ENCODE results near the gene MCCC2.
A peak's percentile ranks its signal among the peaks of the same experiment; 100 is the strongest.
"Not testable (repeated sequence)": the region's sequence is repeated elsewhere in the genome, so short reads cannot be mapped to it uniquely, and the experiment has no call there.

Gene MCCC2

DNA sequence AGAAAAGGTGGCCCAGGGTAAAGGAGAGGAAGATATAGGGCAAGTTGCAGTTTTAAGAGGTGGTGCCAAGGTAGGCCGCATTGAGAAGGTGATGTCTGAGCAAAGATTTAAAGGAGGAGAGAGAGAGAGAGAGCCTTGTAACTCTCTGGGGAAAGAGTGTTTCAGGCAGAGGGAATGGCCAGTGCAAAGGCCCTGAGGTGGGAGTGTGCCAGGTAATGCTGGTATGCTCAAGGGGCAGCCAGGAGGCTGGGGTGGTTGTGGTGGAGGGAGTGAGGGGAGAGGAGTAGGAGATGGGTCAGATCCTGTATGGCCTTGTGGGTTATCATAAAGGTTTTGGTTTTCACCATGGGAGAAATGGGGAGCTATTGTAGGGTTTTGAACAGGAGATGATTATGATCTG is 9.9 kb downstream of the MCCC2 start:
- FAIRE-seq = no peak
- no peak for DNase-seq (ENCODE audit: low spot score)

DNA sequence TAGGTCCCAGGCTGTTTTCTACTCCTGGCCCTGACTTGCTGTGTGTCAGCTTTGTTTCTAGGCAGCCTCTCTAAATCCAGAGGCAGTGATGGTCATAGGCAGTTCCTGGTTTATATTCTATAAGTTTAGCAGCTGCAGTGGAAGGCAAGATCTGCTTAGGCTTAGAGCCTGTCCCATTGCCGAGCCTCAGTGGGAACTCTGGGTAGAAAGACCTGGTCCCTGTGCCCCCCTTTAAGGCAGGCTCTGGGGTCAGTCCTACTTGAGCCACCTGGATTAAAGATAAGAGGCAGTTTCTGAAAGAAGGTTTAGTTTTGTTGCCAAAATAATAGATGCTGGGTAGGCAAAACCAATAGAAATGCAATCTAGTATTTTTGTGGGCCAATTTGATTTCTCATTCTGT is 13.6 kb downstream of the MCCC2 start:
- no peak for DNase-seq (ENCODE audit: low spot score)
- FAIRE-seq = no peak

DNA sequence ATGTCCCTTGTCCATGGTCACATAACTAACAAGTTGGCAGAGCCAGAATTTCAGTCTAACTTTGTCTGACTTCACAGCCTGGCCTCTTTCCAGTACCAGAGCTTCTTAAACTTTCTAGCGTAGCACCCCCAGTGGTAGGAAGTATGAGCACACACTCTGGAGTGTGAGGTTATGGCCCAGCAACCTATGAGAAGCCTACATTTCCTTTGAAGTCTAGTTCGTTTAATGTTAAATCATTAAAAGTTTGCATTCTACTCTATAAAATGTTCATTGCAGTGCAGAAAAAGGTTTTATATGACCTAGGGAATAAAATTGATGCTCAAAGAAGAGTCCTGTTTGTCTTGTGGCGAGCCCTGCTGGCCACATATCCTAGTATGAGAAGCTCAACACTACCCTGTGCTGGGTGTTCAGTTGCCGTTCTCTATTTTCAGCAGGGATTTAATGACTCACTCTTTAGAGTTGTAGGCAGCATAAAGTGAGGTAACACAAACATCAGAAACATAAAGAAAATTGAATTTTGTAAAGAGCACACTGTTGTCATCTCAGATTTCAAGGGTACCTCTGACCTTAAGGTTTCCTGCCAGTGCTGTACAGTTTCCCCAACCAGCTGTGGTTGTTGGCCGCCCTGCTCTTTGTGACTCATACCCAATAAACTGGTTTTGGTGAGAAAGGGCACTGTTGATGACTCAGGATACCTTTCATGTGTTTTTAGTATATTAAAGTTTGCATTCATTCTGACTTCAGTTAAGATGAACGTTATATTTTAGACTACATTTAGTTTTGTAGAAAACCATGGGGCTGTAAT is 14.3 kb downstream of the MCCC2 start:
- DNase-seq (ENCODE audit: low spot score) = peak; percentile 62
- peak; percentile 73 for FAIRE-seq

DNA sequence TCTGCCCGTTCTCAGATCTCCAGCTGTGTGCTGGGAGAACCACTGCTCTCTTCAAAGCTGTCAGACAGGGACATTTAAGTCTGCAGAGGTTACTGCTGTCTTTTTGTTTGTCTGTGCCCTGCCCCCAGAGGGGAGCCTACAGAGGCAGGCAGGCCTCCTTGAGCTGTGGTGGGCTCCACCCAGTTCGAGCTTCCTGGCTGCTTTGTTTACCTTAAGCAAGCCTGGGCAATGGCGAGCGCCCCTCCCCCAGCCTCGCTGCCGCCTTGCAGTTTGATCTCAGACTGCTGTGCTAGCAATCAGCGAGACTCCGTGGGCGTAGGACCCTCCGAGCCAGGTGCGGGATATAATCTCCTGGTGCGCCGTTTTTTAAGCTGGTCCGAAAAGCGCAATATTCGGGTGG is 22.8 kb downstream of the MCCC2 start:
- not testable (repeated sequence) for FAIRE-seq; DNase-seq (ENCODE audit: low spot score)

DNA sequence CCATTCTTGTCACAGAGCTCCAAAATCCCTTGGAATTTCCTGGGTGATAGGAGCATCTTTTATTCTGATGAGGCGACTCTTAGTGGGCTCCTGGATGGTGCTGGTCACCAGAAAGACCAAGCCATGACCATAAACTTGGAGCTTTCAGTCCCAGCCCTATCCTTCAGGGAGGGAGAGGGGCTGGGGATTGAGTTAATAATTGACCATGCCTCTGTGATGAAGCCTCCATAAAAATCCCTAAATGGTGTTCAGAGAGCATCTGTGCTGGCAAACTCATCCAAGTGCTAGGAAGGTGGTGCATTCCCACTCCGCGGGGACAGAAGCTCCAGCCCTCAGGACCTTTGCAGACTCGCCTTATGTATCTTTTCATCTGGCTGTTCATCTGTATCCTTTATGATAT is 28.7 kb downstream of the MCCC2 start:
- no peak for FAIRE-seq
- no peak for DNase-seq (ENCODE audit: low spot score)

DNA sequence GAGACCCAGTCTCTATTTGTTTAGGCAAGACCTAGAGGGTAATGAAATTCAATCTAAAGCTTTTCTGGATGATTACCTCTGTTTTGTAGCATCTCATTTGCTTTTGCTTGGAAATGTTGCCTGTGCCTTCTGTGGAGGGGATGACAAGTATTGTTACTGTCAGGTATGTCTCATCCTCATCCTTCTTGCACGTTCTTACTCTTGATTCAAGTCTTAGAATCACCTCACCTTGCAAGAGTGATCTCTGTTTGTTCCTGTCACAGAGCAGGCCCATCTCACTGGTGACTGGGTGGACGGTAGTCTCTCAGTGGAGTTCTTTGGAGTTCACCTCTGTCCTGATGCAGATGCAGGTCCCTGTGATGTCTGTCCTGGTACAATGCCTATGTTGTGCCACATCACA is 33.5 kb downstream of the MCCC2 start:
- DNase-seq (ENCODE audit: low spot score) (no peak), FAIRE-seq (no peak)

DNA sequence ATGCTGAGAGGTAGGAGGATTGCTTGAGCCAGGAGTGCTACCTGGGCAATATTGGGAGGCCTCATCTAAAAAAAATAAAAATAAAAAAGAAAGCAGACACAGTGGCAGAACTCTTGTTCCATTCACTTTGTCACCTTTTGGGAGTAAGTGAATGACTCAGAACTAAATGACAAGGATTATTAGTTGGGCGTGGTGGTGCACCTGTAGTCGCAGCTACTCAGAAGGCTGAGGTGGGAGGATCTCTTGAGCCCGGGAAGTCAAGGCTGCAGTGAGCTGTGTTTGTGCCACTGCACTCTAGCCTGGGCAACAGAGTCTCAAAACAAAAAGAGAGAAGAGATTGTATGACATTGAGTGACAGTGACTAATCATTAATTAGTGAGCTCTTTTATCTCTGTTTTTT is 34.1 kb downstream of the MCCC2 start:
- no peak for DNase-seq (ENCODE audit: low spot score)
- no peak for FAIRE-seq

DNA sequence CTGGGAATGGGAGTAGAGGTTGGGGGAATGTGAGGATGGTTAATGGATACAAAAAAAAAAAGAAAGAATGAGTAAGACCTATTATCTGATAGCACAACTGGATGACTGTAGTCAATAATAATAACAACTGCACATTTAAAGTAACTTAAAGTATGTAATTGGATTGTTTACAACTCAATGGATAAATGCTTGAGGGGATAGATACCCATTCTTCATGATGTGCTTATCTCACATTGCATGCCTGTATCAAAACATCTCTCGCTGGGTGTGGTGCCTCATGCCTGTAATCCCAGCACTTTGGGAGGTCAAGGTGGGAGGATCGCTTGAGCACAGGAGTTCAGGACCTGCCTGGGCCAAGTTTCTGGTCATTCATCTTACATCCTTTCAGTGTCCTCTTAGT is 34.6 kb downstream of the MCCC2 start:
- DNase-seq (ENCODE audit: low spot score) = no peak
- FAIRE-seq = no peak

DNA sequence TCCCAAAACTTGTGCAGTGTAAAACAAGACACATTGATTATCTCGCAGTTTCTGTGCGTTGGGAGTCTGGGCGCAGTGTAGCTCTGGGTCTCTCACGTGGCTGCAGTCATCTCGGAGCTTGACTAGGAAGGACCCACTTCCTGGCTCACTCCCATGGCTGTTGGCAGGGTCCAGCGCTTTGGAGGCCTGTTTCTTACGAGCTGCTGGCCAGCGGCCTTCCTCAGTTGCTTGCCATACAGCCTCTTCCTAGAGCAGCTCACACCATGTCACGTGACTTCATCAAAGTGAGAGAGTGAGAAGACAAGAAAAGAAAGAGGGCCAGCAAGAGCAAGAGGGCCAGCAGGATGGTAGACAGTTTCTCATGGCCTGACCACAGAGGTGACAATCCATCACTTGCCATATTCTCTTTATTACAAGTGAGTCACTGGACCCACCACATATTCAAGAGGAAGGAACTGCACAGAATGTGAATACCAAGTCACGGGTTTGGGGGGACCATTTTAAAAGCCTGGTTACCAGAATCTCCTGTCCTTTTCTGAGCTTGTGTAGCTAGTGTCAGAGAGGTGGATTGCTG is 36.2 kb downstream of the MCCC2 start:
- DNase-seq (ENCODE audit: low spot score) (no peak), FAIRE-seq (no peak)

DNA sequence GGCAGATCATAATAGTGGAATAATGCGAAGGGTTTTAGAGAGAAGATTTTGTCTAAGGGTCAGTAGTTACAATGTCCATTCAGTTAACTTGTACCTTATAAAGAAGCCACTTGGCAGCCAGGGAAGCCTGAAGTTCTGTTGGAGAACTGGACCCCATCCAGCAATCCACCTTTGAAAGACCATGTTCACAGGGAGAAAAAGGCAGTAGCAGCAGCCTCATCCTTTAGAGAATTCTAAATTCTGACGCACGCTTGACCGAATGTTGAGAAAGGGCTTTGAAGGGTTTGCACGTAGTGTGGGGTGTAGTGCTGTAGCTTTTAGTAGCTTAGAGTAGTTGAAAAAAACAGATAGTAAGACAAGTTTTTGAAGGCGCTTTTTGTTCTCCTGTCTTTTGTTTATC is 42.8 kb downstream of the MCCC2 start:
- DNase-seq (ENCODE audit: low spot score) (no peak), FAIRE-seq (no peak)

DNA sequence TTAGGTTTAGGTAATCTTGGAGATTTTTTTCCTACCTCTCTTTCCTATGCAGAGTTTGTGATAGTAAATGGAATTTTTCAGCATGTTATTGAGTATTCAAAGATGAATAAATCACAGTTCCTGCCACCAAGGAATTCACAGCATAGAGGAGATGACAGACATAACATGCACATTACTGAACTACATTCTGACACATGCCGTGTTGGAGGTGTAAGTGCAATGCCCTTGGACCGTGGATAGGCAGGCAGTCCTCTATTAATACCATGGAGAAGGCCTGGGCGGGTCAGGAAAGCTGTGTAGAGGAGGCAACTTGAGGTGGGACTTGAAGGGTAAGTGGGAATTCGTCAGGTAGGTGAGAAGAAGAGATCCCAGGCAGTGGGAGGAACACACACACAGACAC is 43.9 kb downstream of the MCCC2 start:
- FAIRE-seq (no peak), DNase-seq (ENCODE audit: low spot score) (no peak)

DNA sequence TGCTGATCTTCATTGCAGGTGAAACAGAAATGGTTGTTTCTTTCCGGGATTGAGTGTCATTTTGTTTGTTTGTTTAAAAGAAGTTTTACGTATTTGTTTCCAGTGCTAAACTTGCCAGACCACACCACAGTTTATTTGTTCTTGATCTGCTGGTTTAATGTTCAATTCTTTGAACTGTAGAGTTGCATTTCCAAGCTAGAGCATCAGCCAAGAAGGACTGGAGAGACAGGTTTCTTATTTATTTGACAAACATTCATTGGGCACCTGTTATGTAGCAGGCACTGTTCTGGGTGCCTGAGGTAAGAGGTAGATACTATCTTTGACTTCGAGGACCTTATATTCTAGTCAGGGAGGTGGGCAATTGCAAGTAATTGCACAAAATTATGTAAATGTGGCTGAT is 45.0 kb downstream of the MCCC2 start:
- FAIRE-seq = no peak

DNA sequence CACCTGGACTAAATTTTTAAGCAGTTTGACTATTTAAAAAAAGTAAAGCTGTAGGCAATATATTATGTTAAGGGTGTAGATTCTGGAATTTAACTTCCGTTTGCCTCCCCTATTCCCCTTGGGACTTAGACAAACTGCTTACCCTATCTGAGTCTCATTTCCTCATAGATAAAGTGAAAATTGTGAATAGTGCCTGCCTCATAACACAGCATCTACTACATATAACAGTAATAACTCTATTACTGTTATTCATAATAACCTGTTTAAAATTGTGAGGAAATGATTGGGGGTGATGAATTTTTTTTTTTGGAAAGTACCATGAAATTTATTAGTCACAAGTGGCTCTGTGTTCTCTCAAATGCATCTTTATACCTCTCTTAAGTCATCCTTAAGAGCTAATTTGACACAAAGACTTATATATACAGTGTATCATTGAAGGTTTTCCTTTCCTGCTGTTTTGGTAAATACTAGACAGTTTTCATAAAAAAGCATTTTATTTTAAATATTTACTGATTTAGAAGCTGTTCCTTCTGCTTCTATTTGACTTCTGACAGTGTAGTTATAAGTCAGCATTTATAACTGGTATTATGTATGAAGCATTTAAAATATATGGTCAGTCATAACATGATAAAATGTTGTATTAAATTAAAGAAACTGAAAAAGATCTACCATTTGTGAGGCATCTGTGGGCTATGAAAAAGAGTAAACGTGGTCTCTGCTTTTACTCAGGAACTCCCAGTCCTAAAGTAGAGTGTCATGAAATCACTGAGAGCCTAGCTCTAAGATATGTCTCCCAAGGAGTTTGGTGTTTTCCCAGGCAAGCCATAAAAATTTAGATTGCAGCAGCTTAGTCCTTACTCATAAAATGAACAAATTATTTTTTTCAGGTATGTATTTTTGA is 46.4 kb downstream of the MCCC2 start:
- FAIRE-seq (no peak), DNase-seq (ENCODE audit: low spot score) (no peak)

More for the DNA sequence above, 45.0 kb downstream of the MCCC2 start:
- DNase-seq (ENCODE audit: low spot score) = no peak

DNA sequence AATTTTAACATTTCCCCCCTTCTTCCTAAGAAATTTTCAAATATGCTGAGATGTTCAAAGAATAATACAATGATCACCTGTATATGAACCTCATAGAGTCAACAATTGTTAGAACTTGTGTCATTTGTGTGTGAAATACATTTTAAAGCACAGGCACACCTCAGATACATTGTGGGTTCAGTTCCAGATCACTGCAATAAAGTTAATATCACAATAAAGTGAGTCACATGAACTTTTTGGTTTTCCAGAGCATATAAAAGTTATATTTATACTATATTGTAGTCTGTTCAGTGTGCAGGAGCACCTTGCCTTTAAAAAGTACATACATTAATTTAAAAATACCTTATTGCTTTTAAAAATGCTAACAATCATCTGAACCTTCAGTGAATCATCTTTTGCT is 50.0 kb downstream of the MCCC2 start:
- DNase-seq (ENCODE audit: low spot score) (no peak), FAIRE-seq (no peak)

DNA sequence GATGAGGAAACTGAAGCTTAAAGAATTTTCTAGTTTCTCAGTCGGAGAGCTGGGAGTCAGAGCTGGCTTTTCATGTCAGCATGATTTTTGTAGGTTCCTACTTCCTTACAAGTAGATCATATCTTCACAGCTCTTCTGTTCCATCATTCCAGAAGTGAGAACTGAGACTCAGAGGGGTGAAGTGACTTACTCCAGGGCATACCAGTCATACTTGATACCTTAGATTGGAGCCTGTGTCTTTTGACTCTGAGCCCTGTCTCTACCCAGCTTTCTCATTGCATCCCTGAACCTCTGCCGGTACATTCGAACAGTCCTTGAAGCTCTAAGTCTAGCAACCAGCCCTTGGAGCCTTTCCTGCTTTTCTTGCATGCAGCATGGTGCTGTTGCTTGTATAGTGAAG is 53.3 kb downstream of the MCCC2 start:
- DNase-seq (ENCODE audit: low spot score) (no peak), FAIRE-seq (no peak)

DNA sequence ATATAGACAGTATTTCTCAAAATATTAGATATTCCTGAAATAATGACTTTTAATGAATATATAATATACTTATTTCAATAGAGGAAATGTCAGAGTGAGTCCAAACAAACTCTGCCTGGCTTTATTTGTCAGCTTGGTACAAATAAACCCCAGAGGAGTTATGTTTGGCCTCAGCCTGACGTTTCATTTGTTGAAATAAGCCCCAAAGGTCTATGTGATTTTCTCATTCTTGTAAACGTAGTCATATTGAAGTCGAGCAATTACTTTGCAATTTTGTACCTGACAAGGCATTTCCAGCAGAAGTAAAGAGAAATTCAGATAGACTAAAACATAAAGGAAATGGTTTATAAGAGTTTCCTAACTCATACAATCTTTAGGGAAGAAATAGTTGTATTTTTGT is 57.9 kb downstream of the MCCC2 start:
- FAIRE-seq (no peak), DNase-seq (ENCODE audit: low spot score) (no peak)

DNA sequence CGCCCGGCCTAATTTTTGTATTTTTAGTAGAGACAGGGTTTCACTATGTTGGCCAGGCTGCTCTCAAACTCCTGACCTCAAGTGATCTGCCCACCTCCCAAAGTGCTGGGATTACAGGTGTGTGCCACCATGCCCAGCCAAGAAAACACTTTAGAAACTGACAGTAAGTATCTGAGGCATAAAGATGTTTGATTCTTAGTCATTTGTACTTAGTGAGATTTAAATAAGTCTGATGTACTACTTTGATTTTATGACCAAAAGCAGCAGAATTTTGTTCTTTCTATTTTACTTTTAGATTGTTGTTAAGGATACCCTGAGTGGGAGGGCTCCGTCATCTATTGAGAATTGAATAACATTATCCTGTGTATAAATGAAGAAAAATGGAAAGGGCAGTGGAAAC is 63.8 kb downstream of the MCCC2 start:
- not testable (repeated sequence) for DNase-seq (ENCODE audit: low spot score); FAIRE-seq

DNA sequence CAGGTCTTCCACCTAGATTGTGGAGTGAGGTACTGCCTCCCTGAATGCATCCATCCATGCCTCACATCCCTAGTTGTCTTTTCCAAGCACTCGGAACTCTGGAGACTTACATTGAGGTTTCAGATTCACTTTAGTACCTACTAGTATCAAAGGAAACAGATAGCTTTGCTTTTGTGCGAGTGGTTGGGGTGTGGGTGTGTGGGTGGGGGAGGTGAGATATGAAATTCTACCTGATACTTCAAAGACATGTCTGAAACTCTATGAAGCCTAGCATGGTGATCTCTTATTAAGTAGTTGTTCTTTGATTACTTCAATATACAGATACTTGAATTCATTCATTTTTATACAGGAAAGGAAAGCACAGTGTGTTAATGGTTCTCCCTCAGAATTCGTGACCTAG is 64.4 kb downstream of the MCCC2 start:
- DNase-seq (ENCODE audit: low spot score) (no peak), FAIRE-seq (no peak)

DNA sequence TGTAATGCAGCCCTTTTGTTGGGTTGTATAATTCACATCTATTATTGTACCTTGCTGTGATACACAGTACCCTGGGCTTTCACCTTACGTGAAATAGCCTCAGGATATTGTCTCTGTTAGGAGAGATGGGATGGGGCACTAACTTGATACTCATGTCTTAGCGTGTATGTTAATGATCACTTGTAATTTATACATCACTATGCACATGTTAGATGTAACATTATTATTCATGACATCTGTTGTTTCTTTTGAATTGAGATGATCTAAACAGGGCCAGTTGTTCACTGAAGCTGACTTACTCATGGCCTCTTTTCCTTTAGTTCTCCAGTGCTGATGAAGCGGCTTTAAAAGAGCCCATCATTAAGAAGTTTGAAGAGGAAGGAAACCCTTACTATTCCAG is 65.2 kb downstream of the MCCC2 start:
- no peak for FAIRE-seq
- no peak for DNase-seq (ENCODE audit: low spot score)

DNA sequence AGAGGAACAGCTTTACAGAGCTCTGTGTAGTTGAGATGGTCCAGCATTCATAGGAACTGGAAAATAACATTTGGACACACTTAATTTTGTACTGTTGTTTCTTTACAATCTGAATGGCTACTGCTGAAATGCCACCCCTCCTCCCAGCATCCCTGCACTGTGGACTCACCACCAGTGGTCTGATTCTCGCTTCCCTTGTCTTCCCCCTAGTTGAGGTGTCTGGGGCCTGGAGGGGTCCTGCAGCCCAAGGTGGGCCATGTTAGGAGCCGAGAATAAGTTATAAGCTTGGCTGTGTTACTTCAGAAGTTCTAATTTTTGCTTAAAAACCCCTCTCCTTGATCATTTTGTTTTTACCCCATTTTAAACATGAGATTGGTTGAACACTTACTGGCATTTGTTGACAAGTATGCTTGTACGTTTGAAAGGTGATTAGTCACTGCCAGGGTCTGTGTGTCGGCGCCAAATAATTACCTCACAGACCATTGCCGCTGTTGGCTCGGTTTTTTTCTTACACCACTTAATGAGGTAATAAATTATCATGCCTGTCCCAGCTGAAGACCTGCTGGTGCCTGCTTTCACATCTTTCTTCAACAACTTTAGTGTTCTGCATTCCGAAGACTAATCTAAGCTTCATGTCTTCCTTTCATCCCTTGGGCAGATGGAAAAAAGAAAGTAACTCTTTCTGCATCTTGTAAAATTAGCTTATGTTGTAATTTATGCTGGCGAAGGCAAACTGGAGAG is 65.8 kb downstream of the MCCC2 start:
- DNase-seq (ENCODE audit: low spot score) = no peak
- no peak for FAIRE-seq

DNA sequence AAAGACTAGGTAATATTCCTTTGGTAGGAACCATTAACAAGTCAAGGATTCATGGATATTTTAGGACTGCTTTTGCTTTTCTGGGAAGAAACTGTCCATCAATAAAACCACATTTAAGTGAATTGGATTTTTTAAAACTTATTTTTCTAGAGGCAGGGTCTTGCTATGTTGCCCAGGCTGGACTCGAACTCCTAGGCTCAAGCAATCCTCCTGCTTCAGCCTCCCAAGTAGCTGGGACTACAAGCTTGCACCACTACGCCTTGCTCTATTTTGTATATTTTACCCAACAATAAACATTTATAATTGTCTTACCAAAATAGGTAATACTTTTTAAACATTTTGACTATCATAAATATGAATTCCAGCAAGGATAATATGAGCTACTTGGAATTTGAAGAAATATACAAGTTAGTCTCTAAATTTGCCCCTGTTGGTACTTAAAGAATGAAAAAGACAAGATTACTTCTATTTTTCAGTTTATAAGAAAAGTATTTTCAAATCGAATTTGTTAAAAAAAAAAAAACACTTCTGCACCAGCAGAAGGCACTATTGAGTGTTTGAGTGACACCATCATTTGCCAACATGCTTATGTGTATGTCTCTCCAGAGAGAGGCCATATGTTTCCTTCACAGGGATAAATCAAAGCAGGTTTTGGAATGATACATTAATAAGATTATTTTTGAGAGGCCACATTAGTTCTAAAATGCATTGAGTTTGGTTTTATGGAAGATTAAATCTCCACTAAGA is 71.9 kb downstream of the MCCC2 start:
- DNase-seq (ENCODE audit: low spot score) = no peak
- FAIRE-seq = no peak

Measured in RCC 7860 (cell line).